Nucleus accumbens (tissue), 56 donors: ENCODE results near the gene ANKIB1.
A peak's percentile ranks its signal among the peaks of the same experiment; 100 is the strongest.
"Not testable (repeated sequence)": the region's sequence is repeated elsewhere in the genome, so short reads cannot be mapped to it uniquely, and the experiment has no call there.

ENCODE experiments used
- DNase-seq, 56 donors: peaks; one replicate each; lab custom pipeline; 2025; lab: John Stamatoyannopoulos, UW

ANKIB1 gene, protein sequence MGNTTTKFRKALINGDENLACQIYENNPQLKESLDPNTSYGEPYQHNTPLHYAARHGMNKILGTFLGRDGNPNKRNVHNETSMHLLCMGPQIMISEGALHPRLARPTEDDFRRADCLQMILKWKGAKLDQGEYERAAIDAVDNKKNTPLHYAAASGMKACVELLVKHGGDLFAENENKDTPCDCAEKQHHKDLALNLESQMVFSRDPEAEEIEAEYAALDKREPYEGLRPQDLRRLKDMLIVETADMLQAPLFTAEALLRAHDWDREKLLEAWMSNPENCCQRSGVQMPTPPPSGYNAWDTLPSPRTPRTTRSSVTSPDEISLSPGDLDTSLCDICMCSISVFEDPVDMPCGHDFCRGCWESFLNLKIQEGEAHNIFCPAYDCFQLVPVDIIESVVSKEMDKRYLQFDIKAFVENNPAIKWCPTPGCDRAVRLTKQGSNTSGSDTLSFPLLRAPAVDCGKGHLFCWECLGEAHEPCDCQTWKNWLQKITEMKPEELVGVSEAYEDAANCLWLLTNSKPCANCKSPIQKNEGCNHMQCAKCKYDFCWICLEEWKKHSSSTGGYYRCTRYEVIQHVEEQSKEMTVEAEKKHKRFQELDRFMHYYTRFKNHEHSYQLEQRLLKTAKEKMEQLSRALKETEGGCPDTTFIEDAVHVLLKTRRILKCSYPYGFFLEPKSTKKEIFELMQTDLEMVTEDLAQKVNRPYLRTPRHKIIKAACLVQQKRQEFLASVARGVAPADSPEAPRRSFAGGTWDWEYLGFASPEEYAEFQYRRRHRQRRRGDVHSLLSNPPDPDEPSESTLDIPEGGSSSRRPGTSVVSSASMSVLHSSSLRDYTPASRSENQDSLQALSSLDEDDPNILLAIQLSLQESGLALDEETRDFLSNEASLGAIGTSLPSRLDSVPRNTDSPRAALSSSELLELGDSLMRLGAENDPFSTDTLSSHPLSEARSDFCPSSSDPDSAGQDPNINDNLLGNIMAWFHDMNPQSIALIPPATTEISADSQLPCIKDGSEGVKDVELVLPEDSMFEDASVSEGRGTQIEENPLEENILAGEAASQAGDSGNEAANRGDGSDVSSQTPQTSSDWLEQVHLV

DNA sequence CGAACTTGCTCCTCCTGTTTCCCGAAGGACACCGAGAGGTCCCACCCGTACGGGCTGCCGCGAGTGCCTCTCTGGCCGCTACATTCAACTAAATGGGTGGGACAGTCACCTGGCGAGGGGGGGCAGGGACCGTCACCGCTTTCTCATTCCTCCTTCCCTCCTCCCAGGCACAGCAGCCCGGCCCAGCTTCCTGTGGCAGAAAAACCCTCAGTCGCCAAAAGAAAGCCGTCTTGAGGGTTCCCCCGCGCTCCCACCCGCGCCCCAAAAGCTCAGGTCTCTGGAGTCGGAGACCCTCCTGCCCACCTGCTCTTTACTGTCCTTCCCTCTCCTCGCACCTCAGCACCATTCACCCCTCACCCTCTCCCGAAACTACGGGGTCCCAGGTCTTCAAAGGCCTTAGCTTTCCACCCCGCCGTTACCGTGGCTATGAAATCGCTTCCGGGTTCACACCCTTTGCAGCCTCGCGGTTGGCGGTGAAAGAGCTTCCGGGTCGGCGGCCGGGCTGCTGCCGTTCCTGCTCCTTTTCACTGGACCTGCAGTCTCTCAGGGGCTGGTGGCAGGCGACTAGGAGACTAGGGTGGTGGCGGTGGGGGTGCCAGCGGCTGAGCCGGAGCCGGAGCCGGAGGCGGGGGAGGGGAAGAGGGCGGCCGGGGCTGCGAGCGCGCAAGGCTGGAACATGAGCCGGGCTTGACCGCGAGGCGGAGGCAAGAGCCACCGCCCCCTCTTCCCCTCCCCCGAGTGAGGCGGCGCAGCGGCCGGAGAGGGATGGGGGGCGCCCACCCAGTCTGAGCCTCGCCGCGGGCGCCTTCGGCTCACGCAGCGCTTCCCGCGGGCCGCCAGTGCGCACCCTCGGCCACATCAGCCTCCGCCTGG lies at the start of gene ANKIB1, which contains the start of gene KRIT1:
ANKIB1 (plus strand) TSS at position 488 of the 873 bp plus-strand sequence. CDS start 49,005 bp downstream, outside the sequence.
KRIT1 (minus strand) TSS at position 428 of the 873 bp plus-strand sequence. CDS start 3,779 bp downstream, outside the sequence.
- peak; percentile 27 to 95 (median 86) for DNase-seq

DNA sequence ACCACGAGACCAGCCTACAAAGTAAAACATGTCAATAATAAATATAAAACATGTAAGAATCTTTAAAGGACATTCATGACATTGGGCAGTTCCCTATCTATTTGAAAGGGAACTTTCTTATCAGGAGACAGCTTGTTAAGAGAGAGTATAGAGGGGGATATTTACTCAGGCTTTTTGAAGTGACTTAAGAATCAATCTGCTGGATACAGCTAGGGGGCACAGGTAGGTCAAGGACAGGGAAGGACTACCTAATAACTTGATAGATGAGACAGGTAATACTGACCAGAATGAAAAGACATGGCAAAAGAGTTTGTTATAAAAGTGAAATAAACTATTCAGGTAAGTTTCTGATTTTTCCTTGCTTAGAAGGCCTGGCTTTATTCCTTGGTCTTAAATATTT lies 45.0 kb upstream of the ANKIB1 start:
- no peak for DNase-seq

DNA sequence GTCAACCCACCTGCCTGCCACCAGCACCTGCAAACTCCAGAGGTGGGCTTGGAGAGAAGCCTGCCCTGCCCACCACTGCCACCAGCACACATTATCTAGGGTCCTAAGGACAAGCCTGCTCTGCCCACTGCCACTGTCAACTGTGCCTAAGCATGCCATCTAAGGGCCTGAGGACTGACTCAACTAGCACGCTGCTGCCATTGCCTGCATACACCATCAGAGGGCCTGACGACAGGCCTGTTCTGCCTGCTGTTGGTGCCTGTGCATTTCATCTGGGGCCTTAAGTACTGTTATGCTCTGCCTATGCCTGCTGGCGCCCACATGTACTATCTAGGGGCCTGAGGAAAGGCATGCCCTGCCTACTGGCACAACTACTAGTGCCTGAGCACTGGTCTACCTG lies 39.8 kb upstream of the ANKIB1 start:
- DNase-seq: no peak

DNA sequence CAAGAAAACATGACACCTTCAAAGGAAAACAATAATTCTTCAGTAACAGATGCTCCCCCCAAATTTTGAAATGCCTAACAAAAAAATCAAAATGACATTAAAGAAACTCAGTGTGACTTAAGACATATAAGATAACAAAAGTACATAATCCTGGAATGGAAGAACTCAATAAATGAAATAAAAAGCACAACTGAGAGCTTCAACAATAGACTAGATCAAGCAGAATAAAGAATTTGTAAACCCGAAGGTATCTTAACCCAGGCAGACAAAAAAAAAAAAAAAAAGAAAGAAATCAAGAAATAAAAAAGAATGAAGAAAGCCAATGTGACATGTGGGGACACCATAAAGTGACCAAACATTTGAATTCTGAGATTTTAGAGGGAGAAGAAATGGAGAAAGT lies 39.1 kb upstream of the ANKIB1 start:
- no peak for DNase-seq

DNA sequence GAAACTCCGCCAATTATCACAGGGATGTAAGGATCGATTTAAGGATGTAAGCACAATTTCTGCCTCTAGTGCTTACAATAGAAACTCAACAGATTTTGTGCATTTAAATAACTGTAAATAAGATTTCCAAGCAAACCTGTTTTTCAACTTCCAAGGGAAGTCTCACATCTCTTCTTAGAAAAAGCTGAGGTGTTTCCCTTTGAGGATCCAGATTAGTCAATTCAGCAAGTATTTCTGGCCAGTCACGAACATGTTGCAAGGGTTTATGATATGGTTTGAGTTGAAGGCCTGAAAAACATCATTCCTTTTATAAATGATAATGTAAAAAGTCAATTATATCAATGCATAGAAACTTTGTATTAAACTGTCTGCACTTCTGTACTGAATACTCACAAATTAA lies 24.0 kb upstream of the ANKIB1 start:
- DNase-seq: no peak

DNA sequence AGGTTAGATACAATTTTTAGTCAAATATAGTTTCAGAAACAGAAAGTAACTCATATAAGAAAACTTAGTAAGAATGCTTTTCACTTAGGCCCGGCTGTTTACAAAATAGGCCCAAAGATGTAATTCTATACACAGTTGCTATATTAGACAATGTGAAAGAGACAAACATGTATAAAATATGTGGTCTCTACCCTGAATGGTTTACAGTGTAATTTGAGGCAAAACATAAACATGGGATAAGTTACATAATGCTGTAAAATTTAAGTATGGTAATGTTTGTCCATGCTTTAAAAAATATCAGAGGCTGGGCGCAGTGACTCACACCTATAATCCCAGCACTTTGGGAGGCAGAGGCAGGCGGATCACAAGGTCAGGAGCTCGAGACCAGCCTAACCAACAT lies 18.8 kb upstream of the ANKIB1 start:
- DNase-seq: no peak

DNA sequence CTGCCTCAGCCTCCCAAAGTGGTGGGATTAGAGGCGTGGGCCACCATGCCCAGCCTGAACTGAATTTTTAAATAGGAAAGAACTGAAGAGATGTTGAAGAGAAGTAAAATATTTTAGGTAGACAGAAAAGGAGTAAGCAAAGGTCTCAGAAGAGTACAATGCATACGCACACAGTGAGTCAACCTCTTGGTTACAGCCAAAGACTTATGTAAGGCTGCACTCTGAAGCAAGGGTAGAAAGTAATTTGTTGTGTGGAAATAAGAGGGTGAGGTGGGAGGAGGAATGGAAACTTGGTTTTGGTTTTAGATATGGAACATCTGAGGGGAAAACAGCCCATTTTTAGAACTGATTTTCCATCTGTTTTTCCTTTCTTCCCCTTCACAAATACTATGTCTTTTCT lies 17.7 kb upstream of the ANKIB1 start:
- no peak for DNase-seq

DNA sequence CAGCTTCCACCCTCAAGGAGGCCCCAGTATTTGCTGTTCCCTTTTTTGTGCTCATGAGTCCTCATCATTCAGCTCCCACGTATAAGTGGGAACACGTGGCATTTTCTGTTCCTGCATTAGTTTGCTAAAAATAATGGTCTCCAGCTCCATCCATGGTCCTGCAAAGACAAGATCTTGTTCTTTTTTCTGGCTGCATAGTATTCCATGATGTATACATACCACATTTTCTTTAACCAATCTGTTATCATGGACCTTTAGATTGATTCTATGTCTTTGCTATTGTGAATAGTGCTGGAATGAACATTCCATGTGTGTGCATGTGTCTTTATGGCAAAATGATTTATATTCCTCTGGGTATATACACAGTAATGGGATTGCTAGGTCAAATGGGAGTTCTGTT lies 17.0 kb upstream of the ANKIB1 start:
- no peak for DNase-seq

DNA sequence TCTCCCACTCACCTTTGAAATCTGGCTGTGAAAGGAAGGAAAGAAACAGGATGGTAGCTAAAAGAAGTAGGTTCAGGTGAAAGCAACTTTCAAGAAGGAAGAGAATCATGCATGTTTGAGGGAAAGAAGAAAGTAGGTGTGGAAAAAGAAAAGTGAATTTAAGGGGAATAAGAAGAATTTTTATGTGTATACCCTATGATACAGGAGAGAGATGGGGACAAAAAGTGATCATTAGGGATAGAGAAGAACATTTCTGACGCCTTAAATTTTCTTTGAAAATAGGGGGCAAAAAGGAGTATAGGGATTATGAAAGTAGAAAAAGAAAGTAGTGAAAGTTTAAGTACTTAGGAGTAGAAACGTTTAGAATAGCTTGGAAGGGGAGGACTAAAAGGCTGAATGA lies 15.2 kb upstream of the ANKIB1 start:
- no peak for DNase-seq

DNA sequence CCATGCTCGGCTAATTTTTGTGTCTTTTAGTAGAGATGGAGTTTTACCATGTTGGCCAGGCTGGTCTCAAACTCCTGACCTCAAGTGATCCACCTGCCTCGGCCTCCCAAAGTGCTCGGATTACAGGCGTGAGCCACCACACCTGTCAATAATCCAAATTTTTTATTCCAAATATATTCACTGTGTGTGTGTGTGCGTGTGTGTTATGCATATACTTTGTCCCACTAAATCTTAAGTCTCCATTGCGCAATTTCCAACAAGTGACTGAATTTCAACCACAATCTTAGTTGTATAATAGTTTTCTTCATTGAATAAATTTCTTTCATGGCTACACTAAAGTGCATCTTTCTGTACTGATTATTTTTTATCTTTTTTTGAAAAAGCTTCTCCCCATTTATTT lies 2.8 kb upstream of the ANKIB1 start:
- no peak for DNase-seq

DNA sequence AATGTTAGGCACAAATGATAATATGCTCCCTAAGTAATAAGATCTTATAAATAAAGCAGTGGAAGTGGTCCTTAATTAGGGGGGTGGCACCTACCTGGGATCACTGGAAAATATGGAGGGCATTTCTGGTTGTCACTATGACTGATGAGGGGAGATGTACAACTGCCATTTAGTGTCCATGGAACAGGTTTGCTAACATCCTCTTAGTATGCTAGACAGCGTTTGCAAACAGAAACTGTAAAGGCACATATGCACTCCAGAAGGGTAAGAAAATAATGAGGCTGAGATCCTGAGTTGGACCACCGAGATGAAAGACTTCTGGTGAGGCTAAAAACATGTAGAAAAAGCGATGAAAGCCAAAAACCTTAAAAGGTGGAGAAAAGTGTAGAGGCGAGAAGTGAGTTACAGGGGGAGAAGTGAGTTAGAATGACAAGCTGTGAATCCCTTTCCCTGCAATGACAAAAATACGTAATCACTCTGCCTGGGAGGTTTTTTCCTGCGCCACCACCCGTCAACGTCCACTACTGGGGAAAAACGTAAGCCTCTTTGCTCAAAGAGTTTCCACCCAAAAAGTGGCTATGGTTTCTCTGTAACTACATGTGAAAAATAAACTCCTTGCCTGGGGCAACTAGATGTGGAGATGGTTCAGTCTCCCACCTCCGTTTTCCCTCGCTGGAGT lies 827 bp upstream of the ANKIB1 start:
- no peak for DNase-seq

DNA sequence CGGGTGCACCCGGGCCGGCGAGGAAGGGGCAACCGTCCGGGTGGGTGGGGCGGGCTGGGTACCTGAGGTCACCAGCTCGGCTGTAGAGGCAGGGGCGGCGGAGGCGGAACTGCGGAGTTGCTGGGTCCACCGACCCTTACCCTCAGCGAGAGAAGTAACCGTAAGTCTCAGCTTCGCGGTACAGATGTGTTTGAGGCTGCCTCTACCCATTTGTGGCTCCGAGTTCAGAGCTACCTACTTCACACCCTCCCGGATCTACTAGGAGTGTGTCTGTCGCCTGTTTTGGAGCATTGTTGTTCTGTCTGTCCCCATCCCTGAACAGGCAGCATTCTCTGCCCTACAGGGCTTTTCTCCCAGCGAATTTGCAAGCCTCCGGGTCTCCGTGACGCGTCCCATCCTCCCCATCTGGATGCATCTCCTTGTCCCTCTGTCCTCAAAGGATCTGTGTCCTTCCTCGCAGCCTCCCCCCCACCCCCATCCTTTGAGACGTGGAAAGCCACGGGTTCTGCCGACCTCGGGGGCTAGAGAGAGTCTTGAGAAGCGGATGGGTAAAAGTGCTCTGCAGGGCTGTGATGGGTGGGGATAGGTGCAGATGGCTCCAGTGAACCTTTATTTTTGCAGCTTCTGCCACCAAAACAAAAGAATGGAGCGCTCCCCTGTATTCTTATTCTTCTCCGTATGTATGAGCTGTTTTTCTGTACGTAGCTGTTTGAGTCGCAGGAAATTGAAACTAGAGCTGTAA lies 757 bp downstream of the ANKIB1 start:
- peak in 48 of 56 donors; percentile 1 to 78 (median 50) for DNase-seq

DNA sequence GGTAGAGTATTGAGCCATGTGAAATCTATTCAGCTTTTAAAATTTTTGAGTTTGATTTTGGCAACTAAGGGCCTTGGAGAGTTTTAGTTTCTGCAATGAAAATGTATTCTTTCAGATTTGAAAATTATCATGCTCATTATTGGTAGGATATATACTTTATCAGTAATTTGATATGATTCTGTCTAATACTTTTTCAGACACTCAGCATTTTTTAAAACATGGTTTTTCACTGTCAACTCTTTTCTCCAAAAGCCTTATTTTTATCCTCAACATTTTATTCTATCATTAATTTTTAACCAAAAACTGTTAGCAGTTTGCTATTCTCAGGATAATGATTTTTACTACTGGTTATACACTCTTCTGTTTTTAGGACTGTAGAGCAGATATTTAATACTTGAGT lies 4.8 kb downstream of the ANKIB1 start:
- DNase-seq: no peak

DNA sequence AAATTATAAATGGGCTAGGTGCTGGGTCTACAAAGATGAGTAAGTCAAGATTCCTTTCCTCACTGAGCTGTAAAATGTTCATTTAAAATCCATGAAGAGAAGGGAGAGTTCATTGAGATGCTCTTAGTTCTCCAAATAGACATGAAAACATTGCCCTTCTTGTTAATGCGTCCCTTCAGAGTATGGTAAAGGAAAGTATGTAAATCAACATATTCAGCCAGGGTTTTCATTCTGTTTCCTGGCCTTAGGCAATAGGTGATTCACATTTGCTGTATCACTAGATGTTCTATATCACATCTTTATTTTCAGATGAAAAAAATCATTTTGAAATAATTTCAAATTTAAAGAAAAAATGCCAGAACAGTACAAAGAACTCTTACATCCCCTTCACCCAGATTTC lies 5.4 kb downstream of the ANKIB1 start:
- no peak for DNase-seq

DNA sequence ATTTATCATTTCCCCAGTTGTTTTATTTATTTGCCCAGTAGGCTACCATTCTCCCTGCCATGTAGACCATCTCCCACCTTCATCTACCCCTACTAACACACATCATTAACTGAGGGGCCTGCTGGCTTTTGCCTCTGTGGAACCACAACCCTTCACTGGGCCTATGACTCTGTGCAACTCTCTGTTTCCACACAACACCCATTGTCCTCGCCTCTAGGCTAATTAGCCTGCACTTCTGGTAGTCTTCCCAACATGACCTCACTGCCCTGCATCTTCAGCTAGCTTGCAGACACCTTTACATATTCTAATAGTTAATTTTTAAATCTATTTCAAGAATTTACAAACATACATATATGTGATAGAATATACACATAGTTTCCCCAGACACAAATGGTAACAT lies 7.5 kb downstream of the ANKIB1 start:
- peak in 44 of 56 donors; percentile 0 to 68 (median 38) for DNase-seq

DNA sequence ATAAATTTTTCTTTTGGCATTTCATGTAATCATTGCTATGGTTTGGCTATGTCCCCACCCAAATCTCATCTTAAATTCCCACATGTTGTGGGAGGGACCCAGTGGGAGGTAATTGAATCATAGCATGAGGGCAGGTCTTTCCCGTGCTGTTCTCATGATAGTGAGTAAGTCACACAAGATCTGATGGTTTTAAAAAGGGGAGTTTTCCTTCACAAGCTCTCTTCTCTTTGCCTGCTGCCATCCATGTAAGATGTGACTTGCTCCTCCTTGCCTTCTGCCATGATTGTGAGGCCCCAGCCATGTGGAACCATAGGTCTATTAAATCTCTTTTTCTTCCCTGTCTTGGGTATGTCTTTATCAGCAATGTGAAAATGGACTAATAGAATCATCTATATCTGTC lies 9.0 kb downstream of the ANKIB1 start:
- DNase-seq: not testable (repeated sequence)

DNA sequence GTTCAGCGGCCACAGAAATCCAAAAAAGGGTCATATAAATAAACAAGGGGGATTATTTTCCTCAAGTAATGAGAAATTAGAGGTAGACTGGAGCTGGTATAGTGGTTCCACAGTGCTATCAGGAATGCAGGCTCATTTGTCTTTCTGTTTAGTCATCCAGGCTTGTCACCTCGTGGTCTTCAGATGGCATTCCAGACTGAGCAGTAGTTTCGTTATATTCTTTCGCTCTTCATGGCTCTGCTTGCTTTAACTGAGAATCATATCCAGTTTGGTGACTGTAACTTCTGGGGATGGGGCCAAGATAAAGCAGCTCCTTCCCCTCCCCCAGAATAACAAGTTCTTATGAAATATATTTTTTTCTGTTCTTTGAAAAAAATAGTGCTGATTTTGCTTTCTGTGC lies 9.5 kb downstream of the ANKIB1 start:
- DNase-seq: no peak

DNA sequence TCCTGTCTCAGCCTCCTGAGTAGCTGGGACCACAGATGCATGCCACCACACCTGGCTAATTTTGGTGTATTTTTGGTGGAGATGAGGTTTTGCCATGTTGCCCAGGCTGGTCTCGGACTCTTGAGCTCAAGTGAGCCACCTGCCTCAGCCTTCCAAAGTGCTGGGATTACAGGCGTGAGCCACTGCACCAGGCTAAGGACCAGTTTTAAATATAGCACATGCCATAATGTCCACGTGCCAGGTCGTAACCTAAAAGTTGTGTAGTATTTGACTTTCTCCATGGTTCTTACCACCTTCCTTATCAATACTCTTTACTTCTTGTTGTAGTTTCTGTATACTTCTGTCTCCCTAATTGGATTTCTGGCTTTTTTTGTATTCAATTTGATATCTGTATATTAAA lies 13.3 kb downstream of the ANKIB1 start:
- DNase-seq: no peak
